PC-3 (cell line): Measurements from ENCODE around the gene PCYT1B. TPM values are rescaled to one million over a fixed set of nuclear protein-coding genes. Genes with fewer than 3 reads are reported as not detected.

ENCODE experiments used
- ATAC-seq: fragments of 200-7000 bp; cut with Tn5 transposase; 2 replicates; pipeline ENCODE4 v1.9.1; 2020; ENCODE audit warnings: mild to moderate bottlenecking, moderate library complexity
- BruUV-seq: library from RNA; stranded (reverse); fragments of 400-500 nt; replicated peaks from 2 replicates; lab custom pipeline; 2021; lab: Mats Ljungman, UMichigan
- CTCF ChIA-PET: fragments of 300-600 bp; sonication (Branson Sonifier 250); formaldehyde crosslinking; loops from one replicate; lab custom pipeline; 2022; ENCODE audit warnings: antibody characterized with exemption; lab: Charles Lee
- POLR2A ChIA-PET: fragments of 300-600 bp; sonication (Branson Sonifier 250); formaldehyde crosslinking; loops from one replicate; lab custom pipeline; 2022; ENCODE audit warnings: antibody characterized with exemption; ENCODE audit not compliant: unreplicated experiment; lab: Charles Lee
- DNase-seq: peaks from one replicate; pipeline ENCODE4 v3.0.0-alpha.2; 2015
- H2AFZ ChIP-seq: fragments of 300-600 bp; sonication (generic); 2 replicates; pipeline ENCODE4 v1.6.0; 2016; ENCODE audit warnings: antibody characterized with exemption, low read length
- H3F3A ChIP-seq: fragments of 300-600 bp; sonication (generic); one replicate; pipeline ENCODE4 v1.6.0; 2017; ENCODE audit warnings: antibody characterized with exemption, low read length, control low read depth, mild to moderate bottlenecking; ENCODE audit not compliant: unreplicated experiment
- H3K27ac ChIP-seq: fragments of 300-600 bp; sonication (generic); 2 replicates; pipeline ENCODE4 v1.5.1; 2016; ENCODE audit warnings: mild to moderate bottlenecking, low read length
- H3K27me3 ChIP-seq: fragments of 300-600 bp; sonication (generic); 2 replicates; pipeline ENCODE4 v1.6.1; 2016; ENCODE audit warnings: low read length, mixed read lengths
- H3K36me3 ChIP-seq: fragments of 300-600 bp; sonication (generic); 2 replicates; pipeline ENCODE4 v1.6.1; 2016; ENCODE audit warnings: low read depth, mixed run types, low read length, mixed read lengths
- H3K4me1 ChIP-seq: fragments of 300-600 bp; sonication (generic); 2 replicates; pipeline ENCODE4 v1.5.1; 2016; ENCODE audit warnings: low read length; ENCODE audit not compliant: insufficient read depth
- H3K4me2 ChIP-seq: fragments of 300-600 bp; sonication (generic); 2 replicates; pipeline ENCODE4 v1.6.0; 2016; ENCODE audit warnings: low read length
- H3K4me3 ChIP-seq: fragments of 300-600 bp; sonication (generic); 2 replicates; pipeline ENCODE4 v1.5.1; 2016; ENCODE audit warnings: mild to moderate bottlenecking, low read length, mixed read lengths
- H3K79me2 ChIP-seq: fragments of 300-600 bp; sonication (generic); 2 replicates; pipeline ENCODE4 v1.6.1; 2017; ENCODE audit warnings: low read length, mixed read lengths
- H3K9ac ChIP-seq: fragments of 300-600 bp; sonication (generic); 2 replicates; pipeline ENCODE4 v1.6.0; 2016; ENCODE audit warnings: mild to moderate bottlenecking, low read length
- H3K9me2 ChIP-seq: fragments of 300-600 bp; sonication (generic); replicated peaks from 2 replicates; pipeline ENCODE4 v1.6.1; 2016; ENCODE audit warnings: mixed run types, low read length, mixed read lengths
- H3K9me3 ChIP-seq: fragments of 300-600 bp; sonication (generic); 2 replicates; pipeline ENCODE4 v1.6.1; 2016; ENCODE audit warnings: low read length, mixed read lengths
- H4K20me1 ChIP-seq: fragments of 300-600 bp; sonication (generic); 2 replicates; pipeline ENCODE4 v1.6.1; 2016; ENCODE audit warnings: low read length, mixed read lengths
- EZH2 ChIP-seq: fragments of 300-600 bp; sonication (generic); IDR thresholded peaks from one replicate; pipeline ENCODE4 v1.6.1; 2017; ENCODE audit warnings: antibody characterized with exemption, mild to moderate bottlenecking, low read length; ENCODE audit not compliant: unreplicated experiment
- EZH2phosphoT487 ChIP-seq: fragments of 300-600 bp; sonication (generic); IDR thresholded peaks from 2 replicates; pipeline ENCODE4 v1.6.1; 2018; ENCODE audit warnings: mild to moderate bottlenecking, antibody characterized with exemption, low read length, borderline replicate concordance
- intact Hi-C: fragments of 100-400 bp; cut with micrococcal nuclease; formaldehyde crosslinking; loops from 2 replicates; pipeline ENCODE4 v1.9.0; 2023
- total RNA-seq: library from RNA; depleted of rRNA; stranded (reverse); fragments of >200 nt; gene quantifications from 2 replicates; pipeline ENCODE4 v1.2.3, GENCODE V29; 2014
- TF ChIP-seq, protein P1 (sequence below): fragments of 300-600 bp; sonication (generic); conservative IDR thresholded peaks from 2 replicates; pipeline ENCODE4 v1.5.1; 2017; ENCODE audit warnings: antibody characterized with exemption, low read depth, mild to moderate bottlenecking, low read length

Gene PCYT1B
- total RNA-seq, 1 experiment from 2014 or later = not detected

DNA sequence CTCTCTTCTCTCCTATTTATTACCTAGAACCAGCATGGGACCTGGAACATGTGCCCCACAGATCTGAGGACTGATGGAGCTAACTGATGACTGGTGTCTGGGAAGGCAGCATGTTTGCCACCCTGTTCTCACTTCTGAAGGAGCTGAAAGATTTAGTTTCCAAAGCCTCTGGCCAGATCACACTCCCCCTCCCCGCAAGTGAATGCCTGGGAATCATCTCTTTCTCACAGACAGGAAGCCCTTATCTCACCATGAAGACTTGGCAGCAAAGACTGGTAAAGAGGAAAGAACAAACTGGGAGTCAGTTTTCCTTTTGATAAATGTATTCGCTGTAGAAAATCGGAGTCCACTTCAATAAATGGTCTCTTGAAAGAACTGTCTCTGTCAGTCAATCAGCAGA lies 21.0 kb upstream of the PCYT1B start:
- intact Hi-C loops = no loop called here
- no peaks in the 10 kb centered on the region for H3K4me1 ChIP-seq
- no peak overlapping the region for H3K4me3 ChIP-seq
- ChIA-PET POLR2A (no interaction called here), CTCF (no interaction called here)
- peaks cover 11% of the 10 kb centered on the region for H3K27me3 ChIP-seq
- TF ChIP-seq, protein P1, sequence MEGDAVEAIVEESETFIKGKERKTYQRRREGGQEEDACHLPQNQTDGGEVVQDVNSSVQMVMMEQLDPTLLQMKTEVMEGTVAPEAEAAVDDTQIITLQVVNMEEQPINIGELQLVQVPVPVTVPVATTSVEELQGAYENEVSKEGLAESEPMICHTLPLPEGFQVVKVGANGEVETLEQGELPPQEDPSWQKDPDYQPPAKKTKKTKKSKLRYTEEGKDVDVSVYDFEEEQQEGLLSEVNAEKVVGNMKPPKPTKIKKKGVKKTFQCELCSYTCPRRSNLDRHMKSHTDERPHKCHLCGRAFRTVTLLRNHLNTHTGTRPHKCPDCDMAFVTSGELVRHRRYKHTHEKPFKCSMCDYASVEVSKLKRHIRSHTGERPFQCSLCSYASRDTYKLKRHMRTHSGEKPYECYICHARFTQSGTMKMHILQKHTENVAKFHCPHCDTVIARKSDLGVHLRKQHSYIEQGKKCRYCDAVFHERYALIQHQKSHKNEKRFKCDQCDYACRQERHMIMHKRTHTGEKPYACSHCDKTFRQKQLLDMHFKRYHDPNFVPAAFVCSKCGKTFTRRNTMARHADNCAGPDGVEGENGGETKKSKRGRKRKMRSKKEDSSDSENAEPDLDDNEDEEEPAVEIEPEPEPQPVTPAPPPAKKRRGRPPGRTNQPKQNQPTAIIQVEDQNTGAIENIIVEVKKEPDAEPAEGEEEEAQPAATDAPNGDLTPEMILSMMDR = no peak
- TF ChIP-seq EZH2 = no peak
- ATAC-seq (no peak), DNase-seq (no peak)
- no peaks in the 10 kb centered on the region for H3K9me3 ChIP-seq
- no peak overlapping the region for H3K27ac ChIP-seq
- H3K36me3 ChIP-seq = no peaks in the 10 kb centered on the region
- no peaks in the 10 kb centered on the region for H4K20me1 ChIP-seq
- H3K9ac ChIP-seq = no peak overlapping the region
- BruUV-seq = no TSS peak
- H2AFZ ChIP-seq = no peak overlapping the region
- H3F3A ChIP-seq = no peaks in the 10 kb centered on the region
- no peak overlapping the region for H3K4me2 ChIP-seq
- H3K9me2 ChIP-seq = no peaks in the 10 kb centered on the region
- no peaks in the 10 kb centered on the region for H3K79me2 ChIP-seq

- Histone ChIP-seq H3K36me3 (no peaks in the 10 kb centered on the region), H3K4me2 (no peak overlapping the region), H3K27me3 (peaks cover 9% of the 10 kb centered on the region), H3K9ac (no peak overlapping the region), H2AFZ (no peak overlapping the region), H3K9me3 (no peaks in the 10 kb centered on the region), H3K4me1 (no peaks in the 10 kb centered on the region), H3K79me2 (no peaks in the 10 kb centered on the region), H3F3A (no peaks in the 10 kb centered on the region), H3K9me2 (no peaks in the 10 kb centered on the region), H3K27ac (no peak overlapping the region), H4K20me1 (no peaks in the 10 kb centered on the region), H3K4me3 (no peak overlapping the region)
- intact Hi-C loops = no loop called here
- TF ChIP-seq, protein P1 = no peak
- no peak for TF ChIP-seq EZH2phosphoT487
- no peak for TF ChIP-seq EZH2
- BruUV-seq = no TSS peak
- ATAC-seq (no peak), DNase-seq (no peak)
- CTCF ChIA-PET = no interaction called here
- POLR2A ChIA-PET = no interaction called here
Observed at GRCh38 chrX:24662352-24662751, 15.2 kb upstream of the PCYT1B start.

- no peaks in the 10 kb centered on the region for H3K9me3 ChIP-seq
- H3K4me2 ChIP-seq = no peak overlapping the region
- no peak overlapping the region for H3K27ac ChIP-seq
- no peaks in the 10 kb centered on the region for H3K9me2 ChIP-seq
- ATAC-seq (no peak), DNase-seq (no peak)
- H2AFZ ChIP-seq = no peak overlapping the region
- no peak overlapping the region for H3K9ac ChIP-seq
- no peak for TF ChIP-seq EZH2
- TF ChIP-seq, protein P1 = no peak
- TF ChIP-seq EZH2phosphoT487 = no peak
- CTCF ChIA-PET = no interaction called here
- H3F3A ChIP-seq = no peaks in the 10 kb centered on the region
- H4K20me1 ChIP-seq = no peaks in the 10 kb centered on the region
- no peaks in the 10 kb centered on the region for H3K36me3 ChIP-seq
- no peaks in the 10 kb centered on the region for H3K4me1 ChIP-seq
- BruUV-seq = no TSS peak
- intact Hi-C loops = no loop called here
- no peak overlapping the region for H3K4me3 ChIP-seq
- H3K79me2 ChIP-seq = no peaks in the 10 kb centered on the region
- POLR2A ChIA-PET = no interaction called here
- peaks cover 9% of the 10 kb centered on the region for H3K27me3 ChIP-seq
Observed at GRCh38 chrX:24661292-24661691, 14.1 kb upstream of the PCYT1B start.
